Panc1 (cell line): ENCODE results near the gene KCNQ1OT1. TPM values are rescaled to one million over a fixed set of nuclear protein-coding genes. Genes with fewer than 3 reads are reported as not detected.

Experiments
- ATAC-seq: fragments of 200-7000 bp; cut with Tn5 transposase; 2 replicates; pipeline ENCODE4 v1.9.1; 2020; ENCODE audit warnings: mild to moderate bottlenecking, moderate library complexity
- BruUV-seq: library from RNA; stranded (reverse); fragments of 400-500 nt; replicated peaks from 2 replicates; lab custom pipeline; 2021; lab: Mats Ljungman, UMichigan
- CTCF ChIA-PET: fragments of 300-600 bp; sonication (Branson Sonifier 250); formaldehyde crosslinking; loops from one replicate; lab custom pipeline; 2022; ENCODE audit warnings: antibody characterized with exemption; lab: Charles Lee
- POLR2A ChIA-PET: fragments of 300-600 bp; sonication (Branson Sonifier 250); formaldehyde crosslinking; loops from one replicate; lab custom pipeline; 2022; ENCODE audit warnings: antibody characterized with exemption; lab: Charles Lee
- DNase-seq: peaks from one replicate; pipeline ENCODE4 v3.0.0-alpha.2; 2010; ENCODE audit warnings: low read depth, low spot score
- H3K27ac ChIP-seq: 2 replicates; pipeline ENCODE4 v1.5.1; 2011; ENCODE audit warnings: mild to moderate bottlenecking, low read length, inconsistent platforms
- H3K27me3 ChIP-seq: fragments of 200-500 bp; sonication (Bioruptor generic); 2 replicates; pipeline ENCODE4 v1.6.0; 2014; ENCODE audit warnings: low read length, inconsistent platforms; ENCODE audit not compliant: control insufficient read depth, insufficient read depth
- H3K36me3 ChIP-seq: fragments of 200-500 bp; sonication (Bioruptor generic); 2 replicates; pipeline ENCODE4 v1.5.1; 2014; ENCODE audit warnings: inconsistent platforms, mild to moderate bottlenecking, low read length, moderate library complexity; ENCODE audit not compliant: control insufficient read depth, insufficient read depth
- H3K4me1 ChIP-seq: 2 replicates; pipeline ENCODE4 v1.5.1; 2011; ENCODE audit warnings: inconsistent platforms, mild to moderate bottlenecking, low read length, moderate library complexity; ENCODE audit not compliant: control insufficient read depth, insufficient read depth
- H3K4me3 ChIP-seq, 2 experiments: 2 replicates each; pipeline ENCODE4 v1.5.1; 2011 to 2012; ENCODE audit warnings: low read depth in 2 of 2, low read length in 2 of 2, mild to moderate bottlenecking in 2 of 2, inconsistent platforms in 1 of 2, moderate library complexity in 1 of 2
- H3K9me3 ChIP-seq: fragments of 200-500 bp; sonication (Bioruptor generic); 2 replicates; pipeline ENCODE4 v1.5.1; 2014; ENCODE audit warnings: low read depth, mild to moderate bottlenecking, inconsistent platforms, low read length, moderate library complexity; ENCODE audit not compliant: control insufficient read depth, insufficient read depth
- CTCF ChIP-seq: fragments of 450-650 bp; IDR thresholded peaks from 2 replicates; pipeline ENCODE4 v1.5.1; 2017; ENCODE audit warnings: mild to moderate bottlenecking
- POLR2AphosphoS5 ChIP-seq: IDR thresholded peaks from 2 replicates; pipeline ENCODE4 v1.6.1; 2012; ENCODE audit warnings: mild to moderate bottlenecking, low read depth, low read length, moderate library complexity
- REST ChIP-seq, 2 experiments: IDR thresholded peaks; 2 replicates each; pipeline ENCODE4 v1.6.1; 2011 to 2012; ENCODE audit warnings: low read depth in 2 of 2, control low read depth in 1 of 2, low read length in 1 of 2, mild to moderate bottlenecking in 1 of 2, moderate library complexity in 1 of 2; ENCODE audit not compliant: insufficient read depth in 1 of 2
- SIN3A ChIP-seq: IDR thresholded peaks from 2 replicates; pipeline ENCODE4 v1.6.1; 2012; ENCODE audit warnings: low read depth, mild to moderate bottlenecking, low read length, moderate library complexity, borderline replicate concordance; ENCODE audit not compliant: insufficient read depth
- TCF7L2 ChIP-seq: IDR thresholded peaks from 2 replicates; pipeline ENCODE4 v1.6.1; 2011; ENCODE audit warnings: mild to moderate bottlenecking, low read depth, low read length, inconsistent platforms
- in situ Hi-C: cut with HindIII; loops from 2 replicates; pipeline ENCODE4 v1.10.0; 2016; ENCODE audit warnings: low sequenced_read_pairs, low pct_unique_long_range_greater_than_20kb
- intact Hi-C: fragments of 100-400 bp; cut with micrococcal nuclease; formaldehyde crosslinking; loops from one replicate; pipeline ENCODE4 v1.10.0; 2022; ENCODE audit not compliant: unreplicated experiment
- total RNA-seq: library from RNA; stranded (reverse); gene quantifications from one replicate; pipeline ENCODE4 v1.2.1, GENCODE V29; 2021; ENCODE audit not compliant: unreplicated experiment

KCNQ1OT1 gene
- total RNA-seq, 1 experiment from 2014 or later: 1.3 TPM

GRCh38 chr11:2737866-2738265 lies 38.1 kb upstream of the KCNQ1OT1 start:
- no peaks in the 10 kb centered on the region for H3K9me3 ChIP-seq
- in situ Hi-C loops (no loop called here), intact Hi-C loops (no loop called here)
- BruUV-seq: no TSS peak
- no peak for DNase-seq
- no peak overlapping the region for H3K27ac ChIP-seq
- ATAC-seq: no peak
- CTCF ChIA-PET: no interaction called here
- TF ChIP-seq POLR2AphosphoS5 (no peak), CTCF (no peak), REST (IDR thresholded peaks at IDR 0.05; ENCODE audit: insufficient read depth in 1 of 2, low read depth in 2 of 2, low read length in 1 of 2) (no peak), TCF7L2 (no peak), SIN3A (no peak)
- no peaks in the 10 kb centered on the region for H3K27me3 ChIP-seq
- H3K36me3 ChIP-seq: no peaks in the 10 kb centered on the region
- no peak overlapping the region for H3K4me3 ChIP-seq
- peaks cover 23% of the 10 kb centered on the region for H3K4me1 ChIP-seq
- POLR2A ChIA-PET: interaction anchor here (0.7 kb wide), 2 partner anchors 22 to 126 kb away, joined by 3 to 4 read pairs; no protein-coding TSS in a partner anchor

- no peaks in the 10 kb centered on the region for H3K27me3 ChIP-seq
- H3K9me3 ChIP-seq: no peaks in the 10 kb centered on the region
- POLR2A ChIA-PET: interaction anchor here (0.7 kb wide), 1 partner anchor 127 kb away, joined by 3 read pairs; no protein-coding TSS in a partner anchor
- no peaks in the 10 kb centered on the region for H3K36me3 ChIP-seq
- no peak overlapping the region for H3K4me3 ChIP-seq
- DNase-seq (no peak), ATAC-seq (no peak)
- CTCF ChIA-PET: no interaction called here
- no peak overlapping the region for H3K27ac ChIP-seq
- no peak for TF ChIP-seq SIN3A
- no peak for TF ChIP-seq CTCF
- TF ChIP-seq TCF7L2: no peak
- TF ChIP-seq POLR2AphosphoS5: no peak
- no peak for TF ChIP-seq REST (IDR thresholded peaks at IDR 0.05; ENCODE audit: insufficient read depth in 1 of 2, low read depth in 2 of 2, low read length in 1 of 2)
- BruUV-seq: no TSS peak
- peaks cover 19% of the 10 kb centered on the region for H3K4me1 ChIP-seq
- intact Hi-C loops (no loop called here), in situ Hi-C loops (no loop called here)
Observed at GRCh38 chr11:2737226-2737590, 37.4 kb upstream of the KCNQ1OT1 start.
